Forelimb muscle (tissue), 1 donor: Measurements from ENCODE around the gene ADAMTS12. TPM values are rescaled to one million over a fixed set of nuclear protein-coding genes. Genes with fewer than 3 reads are reported as not detected.

Experiments used
- DNase-seq: peaks from one replicate; pipeline ENCODE4 v3.0.0-alpha.2; 2013; ENCODE audit warnings: low read depth
- polyA plus RNA-seq: library from polyadenylated mRNA; unstranded; fragments of 120-200 nt; gene quantifications from one replicate; pipeline ENCODE4 v1.2.1, GENCODE V29; 2013; ENCODE audit not compliant: insufficient read length

ADAMTS12 gene
- polyA plus RNA-seq, 1 donor, result 16.8 TPM

DNA sequence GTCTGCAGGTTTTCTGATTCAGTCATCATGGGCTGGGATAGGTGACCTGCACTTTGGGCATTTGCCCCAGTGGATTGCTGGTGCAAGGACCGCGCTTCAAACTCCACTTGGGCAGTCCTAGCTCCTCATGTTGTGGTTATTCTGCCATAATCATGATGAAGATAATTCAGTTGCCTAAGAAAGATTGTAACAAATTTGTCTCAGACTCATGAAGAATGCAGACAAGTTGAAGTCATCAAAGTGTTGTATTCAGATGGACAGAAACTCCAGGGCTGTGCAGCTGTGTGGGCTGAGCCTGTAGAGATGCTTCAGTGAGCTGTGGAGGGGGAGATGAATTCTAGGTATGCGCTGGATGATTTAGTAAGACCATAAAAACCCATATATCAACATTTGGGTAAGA, 412.5 kb downstream of the ADAMTS12 start:
- no peak for DNase-seq

DNA sequence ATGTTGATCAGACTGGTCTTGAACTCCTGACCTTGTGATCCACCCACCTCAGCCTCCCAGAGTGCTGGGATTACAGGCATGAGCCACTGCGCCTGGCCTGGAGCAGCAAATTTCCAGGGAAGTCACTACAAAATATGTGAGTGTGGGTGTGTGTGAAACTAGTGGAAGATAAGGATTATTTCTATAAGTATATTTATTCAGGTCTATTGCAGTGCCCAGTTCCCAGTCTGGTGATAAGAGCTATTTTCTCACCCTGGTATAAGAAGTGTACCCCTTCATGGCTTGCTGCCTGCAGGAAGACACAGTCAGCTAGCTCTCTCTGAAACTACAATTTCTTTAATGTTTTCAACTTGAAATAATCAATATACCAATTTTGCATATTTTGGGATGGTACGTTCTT, 414.0 kb downstream of the ADAMTS12 start:
- no peak for DNase-seq

DNA sequence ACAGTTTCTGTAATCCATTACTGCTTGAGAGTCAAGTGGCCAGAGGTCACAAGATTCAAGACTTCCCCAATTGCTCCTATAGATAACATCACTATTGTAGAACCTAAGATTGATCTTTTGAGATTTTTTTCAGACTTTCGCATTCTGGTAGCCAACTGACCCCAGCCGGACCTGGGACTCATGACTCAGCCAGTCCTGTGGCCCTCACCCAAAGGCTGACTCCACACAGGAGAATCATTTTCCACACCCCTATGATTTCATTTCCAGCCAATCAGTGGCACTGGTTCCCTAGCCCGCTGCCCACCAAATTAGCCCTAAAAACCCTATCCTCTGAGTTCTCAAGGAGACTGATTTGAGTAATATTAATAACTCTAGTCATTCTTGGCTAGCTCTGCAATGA, 414.8 kb downstream of the ADAMTS12 start:
- DNase-seq, result no peak

DNA sequence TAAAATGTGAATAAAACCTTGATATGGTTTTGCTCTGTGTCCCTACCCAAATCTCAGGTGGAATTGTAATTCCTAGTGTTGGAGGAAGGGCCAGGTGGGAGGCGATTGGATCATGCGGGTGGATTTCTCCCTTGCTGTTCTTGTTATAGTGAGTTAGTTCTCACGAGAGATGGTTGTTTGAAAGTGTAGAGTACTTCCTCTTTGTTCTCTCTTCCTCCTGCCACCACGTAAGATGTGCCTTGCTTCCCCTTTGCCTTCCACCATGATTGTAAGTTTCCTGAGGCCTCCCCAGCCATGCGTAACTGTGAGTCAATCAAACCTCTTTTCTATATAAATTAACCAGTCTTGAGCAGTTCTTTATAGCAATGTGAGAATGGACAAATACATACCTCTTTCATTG, 416.1 kb downstream of the ADAMTS12 start:
- DNase-seq, result no peak

DNA sequence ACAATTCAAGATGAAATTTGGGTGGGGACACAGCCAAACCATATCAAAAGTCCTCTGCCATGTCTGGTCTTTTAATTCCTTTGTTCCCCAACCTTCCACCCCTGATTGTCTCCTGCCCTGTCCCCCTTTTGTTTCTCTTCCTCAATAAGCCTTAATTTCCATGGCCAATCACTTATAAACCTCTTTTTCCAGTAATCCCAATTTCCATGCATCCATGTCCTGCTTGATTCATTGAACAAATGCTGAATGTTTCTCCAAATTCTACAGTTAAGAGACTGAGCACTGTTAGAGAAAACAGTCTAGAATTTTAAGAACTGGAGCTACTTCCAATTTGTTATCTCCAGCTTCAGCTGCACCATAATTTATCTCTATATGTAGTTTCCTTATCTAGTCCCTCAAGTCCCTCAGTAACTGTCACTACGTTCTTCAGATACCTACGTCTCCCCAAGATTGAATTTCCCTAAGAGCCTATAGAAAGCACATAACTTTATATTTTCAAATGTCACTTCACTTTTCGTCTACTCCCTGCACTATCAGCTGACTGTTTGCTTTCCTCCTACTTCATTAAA, 416.8 kb downstream of the ADAMTS12 start:
- DNase-seq, result no peak

DNA sequence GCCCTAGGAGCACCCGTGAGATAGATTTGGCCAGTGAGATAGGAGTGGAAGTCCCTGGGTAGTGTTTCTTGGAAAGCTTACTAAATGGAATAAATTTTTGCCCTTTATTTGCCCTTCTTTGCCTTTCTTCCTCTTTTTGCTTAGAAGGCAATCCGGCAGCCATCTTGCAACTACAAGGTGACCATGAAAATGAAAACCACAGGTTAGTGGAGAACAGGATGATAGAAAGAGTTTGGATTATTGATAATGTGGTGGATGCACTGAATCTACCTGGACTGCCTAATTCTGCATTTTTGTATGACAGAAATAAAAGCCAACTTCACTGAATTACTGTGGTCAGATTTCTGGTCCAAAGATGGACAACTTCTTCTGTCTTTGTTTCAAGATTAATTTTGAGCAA, 417.8 kb downstream of the ADAMTS12 start:
- DNase-seq, result no peak

Other genes with a start within 250 kb of the ADAMTS12 start
- gene RXFP3, start 44.4 kb upstream of the ADAMTS12 start, polyA plus RNA-seq, result not detected
- gene SLC45A2, start 92.7 kb upstream of the ADAMTS12 start, polyA plus RNA-seq, result 0.33 TPM
- 4.2 TPM for gene AMACR, start 116.1 kb upstream of the ADAMTS12 start, polyA plus RNA-seq
- 91.7 TPM for gene C1QTNF3, start 151.2 kb upstream of the ADAMTS12 start, polyA plus RNA-seq